Skeletal muscle tissue (tissue), 4 donors: Measurements from ENCODE around the gene MUTYH. TPM values are rescaled to one million over a fixed set of nuclear protein-coding genes. Genes with fewer than 3 reads are reported as not detected.

Experiments used
- H3K27ac ChIP-seq: one replicate; pipeline ENCODE4 v1.7.0; 2013; ENCODE audit warnings: mild to moderate bottlenecking, low read depth, low read length, inconsistent platforms
- H3K27me3 ChIP-seq, 3 donors: one replicate each; pipeline ENCODE4 v1.7.0; 2013; ENCODE audit warnings: low read length in 3 of 3; ENCODE audit not compliant: control insufficient read depth in 3 of 3, insufficient read depth in 3 of 3
- H3K36me3 ChIP-seq, 3 donors: one replicate each; pipeline ENCODE4 v1.7.0; 2013; ENCODE audit warnings: low read length in 3 of 3; ENCODE audit not compliant: control insufficient read depth in 3 of 3, insufficient read depth in 3 of 3
- H3K4me1 ChIP-seq, 3 donors: one replicate each; pipeline ENCODE4 v1.7.0; 2013; ENCODE audit warnings: low read length in 3 of 3, mild to moderate bottlenecking in 3 of 3; ENCODE audit not compliant: control insufficient read depth in 3 of 3, insufficient read depth in 3 of 3
- H3K4me3 ChIP-seq, 3 donors: one replicate each; pipeline ENCODE4 v1.7.0; 2013; ENCODE audit warnings: low read length in 3 of 3
- H3K9ac ChIP-seq, 3 donors: one replicate each; pipeline ENCODE4 v1.7.0; 2013; ENCODE audit warnings: low read length in 3 of 3, mild to moderate bottlenecking in 3 of 3, moderate library complexity in 2 of 3, low read depth in 1 of 3
- H3K9me3 ChIP-seq, 3 donors: one replicate each; pipeline ENCODE4 v1.7.0; 2013; ENCODE audit warnings: low read length in 3 of 3; ENCODE audit not compliant: control insufficient read depth in 3 of 3
- total RNA-seq: library from RNA; depleted of rRNA; stranded (reverse); fragments of >200 nt; gene quantifications from one replicate; pipeline ENCODE4 v1.2.3, GENCODE V29; 2014
- donor health status: Osteomylitis.

Gene MUTYH
- total RNA-seq, 1 donor from 2014 or later = 12.5 TPM

- no peaks in the 10 kb centered on the region for H3K9me3 ChIP-seq
- H3K27ac ChIP-seq = peak overlapping the region; percentile 61
- no peaks in the 10 kb centered on the region for H3K36me3 ChIP-seq
- peaks cover 30 to 47% (median 32%) of the 10 kb centered on the region in 3 donors for H3K4me1 ChIP-seq
- H3K9ac ChIP-seq = no peak overlapping the region
- no peaks in the 10 kb centered on the region for H3K27me3 ChIP-seq
- no peak overlapping the region for H3K4me3 ChIP-seq
Observed at GRCh38 chr1:45353685-45354084, 13.4 kb upstream of the MUTYH start.

GRCh38 chr1:45351508-45351907, 11.3 kb upstream of the MUTYH start:
- Histone ChIP-seq H3K9me3 (no peaks in the 10 kb centered on the region), H3K36me3 (no peaks in the 10 kb centered on the region), H3K27ac (no peak overlapping the region), H3K4me3 (no peak overlapping the region), H3K4me1 (peaks cover 49 to 67% (median 52%) of the 10 kb centered on the region in 3 donors), H3K27me3 (no peaks in the 10 kb centered on the region), H3K9ac (no peak overlapping the region)

- H3K36me3 ChIP-seq = peaks cover 12 to 16% (median 12%) of the 10 kb centered on the region in 3 donors
- H3K27me3 ChIP-seq = no peaks in the 10 kb centered on the region
- peak overlapping the region; percentile 40 to 65 (median 46) for H3K9ac ChIP-seq
- H3K9me3 ChIP-seq = no peaks in the 10 kb centered on the region
- H3K27ac ChIP-seq = peak overlapping the region; percentile 93
- H3K4me3 ChIP-seq = peak overlapping the region in 2 of 3 donors; percentile 7 to 8
- peaks cover 47 to 64% (median 49%) of the 10 kb centered on the region in 3 donors for H3K4me1 ChIP-seq
Observed at GRCh38 chr1:45348966-45349677, 8.9 kb upstream of the MUTYH start.

GRCh38 chr1:45348609-45348965, 8.3 kb upstream of the MUTYH start:
- peak overlapping the region in 2 of 3 donors; percentile 8 to 35 for H3K4me3 ChIP-seq
- no peaks in the 10 kb centered on the region for H3K9me3 ChIP-seq
- H3K9ac ChIP-seq = peak overlapping the region; percentile 40 to 65 (median 46)
- peaks cover 17 to 20% (median 17%) of the 10 kb centered on the region in 3 donors for H3K36me3 ChIP-seq
- H3K27me3 ChIP-seq = no peaks in the 10 kb centered on the region
- H3K4me1 ChIP-seq = peaks cover 41 to 59% (median 44%) of the 10 kb centered on the region in 3 donors
- H3K27ac ChIP-seq = peak overlapping the region; percentile 93

- Histone ChIP-seq H3K4me3 (peak overlapping the region in 2 of 3 donors; percentile 8 to 52), H3K27me3 (no peaks in the 10 kb centered on the region), H3K27ac (peak overlapping the region; percentile 93), H3K4me1 (peaks cover 38 to 59% (median 42%) of the 10 kb centered on the region in 3 donors), H3K9me3 (no peaks in the 10 kb centered on the region), H3K36me3 (peaks cover 23 to 26% (median 23%) of the 10 kb centered on the region in 3 donors), H3K9ac (peak overlapping the region; percentile 40 to 65 (median 46))
Observed at GRCh38 chr1:45348020-45348419, 7.8 kb upstream of the MUTYH start.

- H3K4me3 ChIP-seq = no peak overlapping the region
- peaks cover 40 to 71% (median 48%) of the 10 kb centered on the region in 3 donors for H3K4me1 ChIP-seq
- no peaks in the 10 kb centered on the region for H3K9me3 ChIP-seq
- H3K27ac ChIP-seq = peak overlapping the region; percentile 93
- no peak overlapping the region for H3K9ac ChIP-seq
- H3K36me3 ChIP-seq = peaks cover 37 to 38% (median 37%) of the 10 kb centered on the region in 3 donors
- no peaks in the 10 kb centered on the region for H3K27me3 ChIP-seq
Observed at GRCh38 chr1:45346473-45346872, 6.2 kb upstream of the MUTYH start.

- Histone ChIP-seq H3K4me3 (no peak overlapping the region), H3K9me3 (no peaks in the 10 kb centered on the region), H3K36me3 (peaks cover 37 to 42% (median 37%) of the 10 kb centered on the region in 3 donors), H3K9ac (no peak overlapping the region), H3K27me3 (no peaks in the 10 kb centered on the region), H3K27ac (no peak overlapping the region), H3K4me1 (peaks cover 43 to 70% (median 52%) of the 10 kb centered on the region in 3 donors)
Observed at GRCh38 chr1:45345014-45345413, 4.8 kb upstream of the MUTYH start.

GRCh38 chr1:45344499-45344898, 4.3 kb upstream of the MUTYH start:
- Histone ChIP-seq H3K27ac (no peak overlapping the region), H3K9me3 (no peaks in the 10 kb centered on the region), H3K4me3 (no peak overlapping the region), H3K4me1 (peaks cover 40 to 67% (median 49%) of the 10 kb centered on the region in 3 donors), H3K36me3 (peaks cover 37 to 43% (median 37%) of the 10 kb centered on the region in 3 donors), H3K27me3 (no peaks in the 10 kb centered on the region), H3K9ac (peak overlapping the region in 1 of 3 donors; percentile 41)

GRCh38 chr1:45340816-45341466, 701 bp upstream of the MUTYH start:
- Histone ChIP-seq H3K36me3 (peaks cover 37 to 46% (median 37%) of the 10 kb centered on the region in 3 donors), H3K27me3 (no peaks in the 10 kb centered on the region), H3K9me3 (no peaks in the 10 kb centered on the region), H3K4me3 (peak overlapping the region; percentile 95 to 99 (median 95)), H3K4me1 (peaks cover 18 to 46% (median 27%) of the 10 kb centered on the region in 3 donors), H3K9ac (peak overlapping the region; percentile 96 to 99 (median 98)), H3K27ac (peak overlapping the region; percentile 97)
